Right atrium auricular region (tissue), 2 donors: ENCODE measurements around the gene ZNF674. TPM values are rescaled to one million over a fixed set of nuclear protein-coding genes. Genes with fewer than 3 reads are reported as not detected.
"Not testable (repeated sequence)": the region's sequence is repeated elsewhere in the genome, so short reads cannot be mapped to it uniquely, and the experiment has no call there.

Experiments used
- DNase-seq: peaks from one replicate; pipeline ENCODE4 v3.0.0-alpha.2; 2019; ENCODE audit warnings: low spot score
- H3K27ac ChIP-seq, 2 donors: fragments of 200-600 bp; sonication (generic); 1 replicate in 1 of 2; 2 replicates in 1 of 2; pipeline ENCODE4 v1.5.1; 2016 to 2019
- H3K27me3 ChIP-seq, 2 donors: fragments of 200-600 bp; sonication (generic); one replicate each; pipeline versions ENCODE4 v1.5.1 to v1.6.0; 2017 to 2019
- H3K36me3 ChIP-seq: fragments of 200-600 bp; sonication (generic); one replicate; pipeline ENCODE4 v1.5.1; 2016
- H3K4me1 ChIP-seq, 2 donors: fragments of 200-600 bp; sonication (generic); one replicate each; pipeline versions ENCODE4 v1.5.1 to v1.6.0; 2017 to 2019
- H3K4me3 ChIP-seq, 2 donors: fragments of 200-600 bp; sonication (generic); 1 replicate in 1 of 2; 2 replicates in 1 of 2; pipeline ENCODE4 v1.5.1; 2017 to 2019; ENCODE audit warnings: mild to moderate bottlenecking in 1 of 2, moderate library complexity in 1 of 2
- H3K9me3 ChIP-seq, 2 donors: fragments of 200-600 bp; sonication (generic); one replicate each; pipeline ENCODE4 v1.5.1; 2019
- total RNA-seq, 2 donors: library from RNA; depleted of rRNA; stranded (reverse); fragments of >200 nt; gene quantifications; one replicate each; pipeline ENCODE4 v1.1.0, GENCODE V29; 2016
- TF ChIP-seq, protein P1 (sequence below), 2 donors: fragments of 200-600 bp; sonication (generic); IDR thresholded peaks; one replicate each; pipeline ENCODE4 v1.5.1; 2019; ENCODE audit warnings: antibody characterized with exemption in 2 of 2

The ZNF674 gene
- total RNA-seq, 2 donors from 2014 or later = 2.4 to 2.9 TPM

DNA sequence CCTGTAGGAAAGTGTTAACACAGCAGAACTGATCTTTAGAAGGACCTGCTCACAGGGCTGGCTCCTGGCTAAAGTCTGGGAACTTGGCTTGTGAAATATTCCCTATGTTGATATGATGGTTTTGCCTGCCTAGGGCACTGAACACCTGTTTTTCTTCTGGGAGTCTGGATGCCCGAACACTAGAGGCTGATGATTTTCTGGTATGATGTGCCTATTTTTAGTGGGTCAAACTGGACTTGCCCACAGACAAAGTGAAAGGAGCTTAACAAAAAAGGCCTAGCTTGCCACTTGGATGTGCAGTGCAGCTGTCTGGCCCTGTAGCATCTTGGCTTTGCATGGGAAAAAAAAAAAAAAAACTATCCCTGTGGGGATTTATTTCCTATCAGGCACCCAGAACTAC is 39.1 kb downstream of the ZNF674 start:
- Histone ChIP-seq H3K27ac (no peak overlapping the region), H3K9me3 (peaks cover 13 to 31% of the 10 kb centered on the region in 2 donors), H3K36me3 (peaks cover 5% of the 10 kb centered on the region), H3K27me3 (no peaks in the 10 kb centered on the region), H3K4me3 (no peak overlapping the region), H3K4me1 (no peaks in the 10 kb centered on the region)
- TF ChIP-seq, protein P1, sequence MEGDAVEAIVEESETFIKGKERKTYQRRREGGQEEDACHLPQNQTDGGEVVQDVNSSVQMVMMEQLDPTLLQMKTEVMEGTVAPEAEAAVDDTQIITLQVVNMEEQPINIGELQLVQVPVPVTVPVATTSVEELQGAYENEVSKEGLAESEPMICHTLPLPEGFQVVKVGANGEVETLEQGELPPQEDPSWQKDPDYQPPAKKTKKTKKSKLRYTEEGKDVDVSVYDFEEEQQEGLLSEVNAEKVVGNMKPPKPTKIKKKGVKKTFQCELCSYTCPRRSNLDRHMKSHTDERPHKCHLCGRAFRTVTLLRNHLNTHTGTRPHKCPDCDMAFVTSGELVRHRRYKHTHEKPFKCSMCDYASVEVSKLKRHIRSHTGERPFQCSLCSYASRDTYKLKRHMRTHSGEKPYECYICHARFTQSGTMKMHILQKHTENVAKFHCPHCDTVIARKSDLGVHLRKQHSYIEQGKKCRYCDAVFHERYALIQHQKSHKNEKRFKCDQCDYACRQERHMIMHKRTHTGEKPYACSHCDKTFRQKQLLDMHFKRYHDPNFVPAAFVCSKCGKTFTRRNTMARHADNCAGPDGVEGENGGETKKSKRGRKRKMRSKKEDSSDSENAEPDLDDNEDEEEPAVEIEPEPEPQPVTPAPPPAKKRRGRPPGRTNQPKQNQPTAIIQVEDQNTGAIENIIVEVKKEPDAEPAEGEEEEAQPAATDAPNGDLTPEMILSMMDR (IDR thresholded peaks at IDR 0.05) = no peak
- DNase-seq = no peak

DNA sequence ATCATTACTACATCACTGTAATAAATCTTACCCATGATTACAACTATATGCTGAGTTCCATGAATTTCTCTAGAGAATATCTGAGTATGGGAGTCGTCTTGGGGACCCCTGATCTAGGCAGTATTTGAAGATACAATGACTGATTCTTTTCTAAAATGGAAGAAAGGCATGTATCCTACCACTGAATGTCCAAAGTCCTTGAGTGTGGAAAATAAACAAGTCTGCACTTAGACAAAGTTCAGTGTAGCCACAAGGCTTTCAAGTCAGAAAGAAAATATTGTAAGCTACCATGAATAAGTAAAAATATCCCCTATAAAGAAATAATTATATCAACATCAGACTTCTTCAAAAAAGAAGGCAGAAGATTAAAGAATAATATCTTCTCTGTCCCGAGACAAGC is 42.4 kb downstream of the ZNF674 start:
- Histone ChIP-seq H3K27me3 (no peaks in the 10 kb centered on the region), H3K27ac (no peak overlapping the region), H3K4me1 (no peaks in the 10 kb centered on the region), H3K9me3 (peaks cover 30 to 62% of the 10 kb centered on the region in 2 donors), H3K4me3 (no peak overlapping the region), H3K36me3 (peaks cover 11% of the 10 kb centered on the region)
- no peak for DNase-seq
- TF ChIP-seq, protein P1 (IDR thresholded peaks at IDR 0.05) = no peak

DNA sequence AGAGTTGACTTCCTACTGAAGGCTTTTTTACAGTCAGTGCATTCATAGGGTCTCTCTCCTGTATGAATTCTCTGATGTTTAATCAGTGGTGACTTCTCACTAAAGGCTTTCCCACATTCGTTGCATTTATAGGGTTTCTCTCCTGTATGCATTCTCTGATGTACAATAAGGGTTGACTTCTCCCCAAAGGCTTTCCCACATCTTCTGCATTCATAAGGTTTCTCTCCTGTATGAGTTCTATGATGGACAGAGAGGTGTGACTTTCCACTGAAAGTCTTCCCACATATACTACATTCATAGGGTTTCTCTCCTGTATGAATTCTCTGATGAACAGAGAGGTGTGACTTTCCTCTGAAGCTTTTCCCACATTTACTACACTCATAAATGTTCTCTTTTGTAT is 45.2 kb downstream of the ZNF674 start:
- TF ChIP-seq, protein P1 (IDR thresholded peaks at IDR 0.05) = no peak
- Histone ChIP-seq H3K4me1 (no peaks in the 10 kb centered on the region), H3K9me3 (peaks cover 33 to 78% of the 10 kb centered on the region in 2 donors), H3K27ac (no peak overlapping the region), H3K27me3 (no peaks in the 10 kb centered on the region), H3K4me3 (no peak overlapping the region), H3K36me3 (peaks cover 11% of the 10 kb centered on the region)
- no peak for DNase-seq

DNA sequence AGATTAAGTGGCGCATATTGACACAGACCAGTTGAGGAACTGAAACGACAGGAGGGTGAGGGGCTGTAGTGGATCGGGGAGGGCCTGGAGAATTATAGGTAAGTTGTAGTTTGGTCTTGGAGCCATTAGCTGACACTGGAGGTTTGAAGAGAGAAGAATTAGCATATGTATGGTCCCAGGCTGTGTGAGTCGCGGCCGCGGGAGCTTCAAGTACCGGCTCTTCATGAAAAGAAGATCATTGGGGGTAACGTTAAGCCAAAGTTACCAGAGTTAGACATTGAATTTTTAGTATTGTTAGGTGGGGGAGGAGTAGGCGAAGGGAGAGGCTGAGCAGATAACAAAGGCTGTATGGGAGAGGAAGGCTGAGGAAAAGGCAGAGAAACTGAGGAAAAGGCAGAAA is 56.5 kb downstream of the ZNF674 start:
- no peak for DNase-seq
- TF ChIP-seq, protein P1 (IDR thresholded peaks at IDR 0.05) = no peak
- no peaks in the 10 kb centered on the region for H3K4me1 ChIP-seq

DNA sequence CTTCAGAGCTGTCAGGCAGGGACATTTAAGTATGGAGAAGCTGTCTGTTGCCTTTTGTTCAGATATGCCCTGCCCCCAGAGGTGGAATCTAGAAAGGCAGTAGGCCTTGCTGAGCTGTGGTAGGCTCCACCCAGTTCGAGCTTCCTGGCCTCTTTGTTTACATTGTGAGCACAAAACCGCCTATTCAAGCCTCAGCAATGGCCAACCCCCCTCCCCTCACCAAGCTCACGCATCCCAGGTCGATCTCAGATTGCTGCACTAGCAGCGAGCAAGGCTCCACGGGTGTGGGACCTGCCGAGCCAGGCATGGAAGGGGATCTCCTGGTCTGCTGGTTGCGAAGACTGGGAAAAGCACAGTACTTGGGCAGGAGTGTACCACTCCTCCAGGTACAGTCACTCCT is 59.3 kb downstream of the ZNF674 start:
- H3K27ac ChIP-seq = no peak overlapping the region

More for the DNA sequence above, 56.5 kb downstream of the ZNF674 start:
- Histone ChIP-seq H3K4me3 (no peak overlapping the region), H3K27ac (no peak overlapping the region), H3K36me3 (no peaks in the 10 kb centered on the region), H3K27me3 (no peaks in the 10 kb centered on the region), H3K9me3 (peaks cover 0 to 12% of the 10 kb centered on the region in 2 donors)

DNA sequence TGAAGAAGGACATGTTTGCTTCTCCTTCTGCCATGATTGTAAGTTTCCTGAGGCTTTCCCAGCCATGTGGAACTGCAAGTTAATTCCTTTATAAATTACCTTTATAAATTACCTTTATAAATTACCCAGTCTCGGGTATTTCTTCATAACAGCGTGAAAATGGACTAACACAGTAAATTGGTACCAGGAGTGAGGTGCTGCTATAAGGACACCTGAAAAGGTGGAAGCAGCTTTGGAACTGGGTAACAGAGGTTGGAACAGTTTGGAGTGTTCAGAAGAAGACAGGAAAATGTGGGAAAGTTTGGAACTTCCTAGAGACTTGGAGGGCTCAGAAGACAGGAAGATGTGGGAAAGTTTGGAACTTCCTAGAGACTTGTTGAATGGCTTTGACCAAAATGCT is 66.6 kb downstream of the ZNF674 start:
- H3K9me3 ChIP-seq = peaks cover 0 to 30% of the 10 kb centered on the region in 2 donors
- not testable (repeated sequence) for H3K4me3 ChIP-seq, H3K27me3 ChIP-seq, H3K4me1 ChIP-seq, H3K36me3 ChIP-seq, H3K27ac ChIP-seq, DNase-seq

More for the DNA sequence above, 59.3 kb downstream of the ZNF674 start:
- no peak overlapping the region for H3K4me3 ChIP-seq
- H3K27me3 ChIP-seq = no peaks in the 10 kb centered on the region
- no peaks in the 10 kb centered on the region for H3K4me1 ChIP-seq
- peaks cover 0 to 15% of the 10 kb centered on the region in 2 donors for H3K9me3 ChIP-seq
- H3K36me3 ChIP-seq = no peaks in the 10 kb centered on the region
- no peak for DNase-seq
- TF ChIP-seq, protein P1 (IDR thresholded peaks at IDR 0.05) = no peak
